SK-N-SH (cell line): ENCODE data around the gene EIF4H. TPM values are rescaled to one million over a fixed set of nuclear protein-coding genes. Genes with fewer than 3 reads are reported as not detected.

Experiments
- CTCF ChIA-PET: fragments of 300-600, 350-600 bp; formaldehyde crosslinking; extraction: SDS; loops from one replicate; lab custom pipeline; 2021; lab: Yijun Ruan, JAX
- POLR2A ChIA-PET: fragments of 350-600 bp; sonication (Branson Sonifier 250); formaldehyde crosslinking; extraction: SDS; loops from one replicate; lab custom pipeline; 2020; ENCODE audit warnings: antibody characterized with exemption, inconsistent platforms; lab: Yijun Ruan, JAX
- DNase-seq: peaks from one replicate; pipeline ENCODE4 v3.0.0; 2012
- H2AFZ ChIP-seq: fragments of 200-600 bp; sonication (generic); 2 replicates; pipeline ENCODE4 v1.8.1; 2016; ENCODE audit warnings: antibody characterized with exemption, mild to moderate bottlenecking, low read depth
- H3F3A ChIP-seq: fragments of 200-600 bp; sonication (generic); replicated peaks from 2 replicates; pipeline ENCODE3; 2016; ENCODE audit warnings: antibody characterized with exemption, mild to moderate bottlenecking; ENCODE audit not compliant: insufficient read depth
- H3K27ac ChIP-seq, 2 experiments: fragments of 200-500 bp in 1 of 2; fragments of 200-600 bp in 1 of 2; sonication (Bioruptor generic) in 1 of 2; sonication (generic), shearing (Covaris generic) in 1 of 2; 2 replicates each; pipeline versions ENCODE4 v1.5.1 to v1.6.1; 2014 to 2016; ENCODE audit warnings: low read depth in 2 of 2, inconsistent platforms in 1 of 2, low read length in 1 of 2, mild to moderate bottlenecking in 1 of 2, mixed read lengths in 1 of 2
- H3K27me3 ChIP-seq: fragments of 200-600 bp; sonication (generic), shearing (Covaris generic); 2 replicates; pipeline ENCODE4 v1.6.1; 2016; ENCODE audit warnings: mixed run types; ENCODE audit not compliant: insufficient read depth
- H3K36me3 ChIP-seq, 2 experiments: fragments of 200-500 bp in 1 of 2; fragments of 200-600 bp in 1 of 2; sonication (Bioruptor generic) in 1 of 2; sonication (generic) in 1 of 2; replicated peaks in 1 of 2; 2 replicates each; pipeline versions ENCODE3 to v1.5.1; 2014 to 2016; ENCODE audit warnings: low read length in 1 of 2, mild to moderate bottlenecking in 1 of 2; ENCODE audit not compliant: insufficient read depth in 2 of 2, control insufficient read depth in 1 of 2
- H3K4me1 ChIP-seq, 2 experiments: fragments of 200-500 bp in 1 of 2; fragments of 200-600 bp in 1 of 2; sonication (Bioruptor generic) in 1 of 2; sonication (generic), shearing (Covaris generic) in 1 of 2; 2 replicates each; pipeline versions ENCODE4 v1.5.1 to v1.6.1; 2014 to 2016; ENCODE audit warnings: low read depth in 1 of 2, low read length in 1 of 2, mixed run types in 1 of 2; ENCODE audit not compliant: insufficient read depth in 2 of 2, control insufficient read depth in 1 of 2
- H3K4me2 ChIP-seq: fragments of 200-600 bp; sonication (generic), shearing (Covaris generic); 2 replicates; pipeline ENCODE4 v1.6.1; 2017; ENCODE audit warnings: mixed run types
- H3K4me3 ChIP-seq, 2 experiments: fragments of 200-500 bp in 1 of 2; fragments of 200-600 bp in 1 of 2; sonication (Bioruptor generic) in 1 of 2; sonication (generic), shearing (Covaris generic) in 1 of 2; 2 replicates each; pipeline versions ENCODE4 v1.5.1 to v1.8.1; 2014 to 2016; ENCODE audit warnings: low read depth in 2 of 2, inconsistent platforms in 1 of 2, low read length in 1 of 2, mild to moderate bottlenecking in 1 of 2, mixed read lengths in 1 of 2, moderate library complexity in 1 of 2
- H3K79me2 ChIP-seq: fragments of 200-600 bp; sonication (generic); 2 replicates; pipeline ENCODE4 v1.8.1; 2017; ENCODE audit warnings: mild to moderate bottlenecking; ENCODE audit not compliant: insufficient read depth
- H3K9ac ChIP-seq: fragments of 200-600 bp; sonication (generic); 2 replicates; pipeline ENCODE4 v1.6.1; 2017; ENCODE audit warnings: mixed run types
- H3K9me2 ChIP-seq: fragments of 200-600 bp; sonication (generic); 2 replicates; pipeline ENCODE4 v1.6.1; 2017; ENCODE audit warnings: mixed run types
- H3K9me3 ChIP-seq: fragments of 200-600 bp; sonication (generic); 2 replicates; pipeline ENCODE4 v1.6.1; 2017; ENCODE audit warnings: mixed run types, mild to moderate bottlenecking, moderate library complexity
- H4K20me1 ChIP-seq: fragments of 200-600 bp; sonication (generic); 2 replicates; pipeline ENCODE4 v1.6.1; 2017; ENCODE audit warnings: mild to moderate bottlenecking, mixed run types; ENCODE audit not compliant: insufficient read depth
- CHD2 ChIP-seq: fragments of 150-350 bp; IDR thresholded peaks from 2 replicates; pipeline ENCODE4 v1.6.1; 2018; ENCODE audit warnings: low read length; ENCODE audit not compliant: partially characterized antibody
- CTCF ChIP-seq: fragments of 200-600 bp; sonication (generic); IDR thresholded peaks from 2 replicates; pipeline ENCODE4 v1.6.1; 2017; ENCODE audit warnings: antibody characterized with exemption, mild to moderate bottlenecking, moderate library complexity
- ELF1 ChIP-seq: IDR thresholded peaks from 2 replicates; pipeline ENCODE4 v1.4.0; 2012
- EP300 ChIP-seq, 2 experiments: IDR thresholded peaks; 2 replicates each; pipeline versions ENCODE4 v1.4.0 to v1.6.1; 2012; ENCODE audit warnings: borderline replicate concordance in 1 of 2, low read depth in 1 of 2, low read length in 1 of 2
- EZH2phosphoT487 ChIP-seq: fragments of 200-600 bp; sonication (generic); IDR thresholded peaks from 2 replicates; pipeline ENCODE4 v1.6.1; 2017; ENCODE audit warnings: low read depth, mixed run types, mild to moderate bottlenecking, antibody characterized with exemption, moderate library complexity, borderline replicate concordance
- FOSL2 ChIP-seq: IDR thresholded peaks from 2 replicates; pipeline ENCODE4 v1.4.0; 2012; ENCODE audit warnings: low read depth, mild to moderate bottlenecking, moderate library complexity, borderline replicate concordance
- FOXJ3 ChIP-seq: sonication (generic); formaldehyde crosslinking; IDR thresholded peaks from 2 replicates; pipeline ENCODE4 v1.5.1; 2020; ENCODE audit warnings: mild to moderate bottlenecking, missing genetic modification reagents
- GABPA ChIP-seq: IDR thresholded peaks from 2 replicates; pipeline ENCODE4 v1.4.0; 2012; ENCODE audit warnings: low read depth, mild to moderate bottlenecking
- IRF3 ChIP-seq: fragments of 150-350 bp; IDR thresholded peaks from 2 replicates; pipeline ENCODE4 v1.6.1; 2016; ENCODE audit warnings: mild to moderate bottlenecking, low read depth, low read length
- MAX ChIP-seq: IDR thresholded peaks from 2 replicates; pipeline ENCODE4 v1.4.0; 2012; ENCODE audit warnings: low read depth
- NRF1 ChIP-seq: IDR thresholded peaks from 2 replicates; pipeline ENCODE4 v1.6.1; 2012; ENCODE audit warnings: low read depth, mild to moderate bottlenecking, low read length
- PBX3 ChIP-seq: IDR thresholded peaks from 2 replicates; pipeline ENCODE4; 2012
- RCOR1 ChIP-seq: fragments of 150-350 bp; IDR thresholded peaks from 2 replicates; pipeline ENCODE4 v1.6.1; 2017; ENCODE audit warnings: antibody characterized with exemption, low read length
- RXRA ChIP-seq: IDR thresholded peaks from 2 replicates; pipeline ENCODE4 v1.4.0; 2012; ENCODE audit warnings: low read depth, mild to moderate bottlenecking, borderline replicate concordance
- SIN3A ChIP-seq: IDR thresholded peaks from 2 replicates; pipeline ENCODE4 v1.6.1; 2012; ENCODE audit warnings: low read depth, mild to moderate bottlenecking, low read length, moderate library complexity, borderline replicate concordance
- TAF1 ChIP-seq: IDR thresholded peaks from 2 replicates; pipeline ENCODE4 v1.6.1; 2012; ENCODE audit warnings: low read depth, mild to moderate bottlenecking, low read length, moderate library complexity, borderline replicate concordance
- TCF12 ChIP-seq: IDR thresholded peaks from 2 replicates; pipeline ENCODE4 v1.4.0; 2012
- USF1 ChIP-seq: IDR thresholded peaks from 2 replicates; pipeline ENCODE4 v1.4.0; 2012; ENCODE audit warnings: low read depth, borderline replicate concordance
- WGBS: methylation state at CpG from one replicate; pipeline ENCODE4 v1.1.6; 2017; ENCODE audit warnings: low lambda C conversion rate; 5-methylcytosine and 5-hydroxymethylcytosine counted together
- polyA plus RNA-seq, 3 experiments: library from polyadenylated mRNA; depleted of rRNA; stranded (reverse); fragments of >200 nt; gene quantifications; 2 replicates each; pipeline ENCODE4 v1.2.3, GENCODE V29; 2012

Gene EIF4H
- polyA plus RNA-seq, 1 of the 3 experiments (the other 2 are of a cell fraction), result 468 TPM

- no peak overlapping the region for H3K4me2 ChIP-seq
- no peaks in the 10 kb centered on the region for H3K27me3 ChIP-seq
- peaks cover 13 to 22% of the 10 kb centered on the region in 2 experiments; a peak in 2 of 4 replicates for H3K4me1 ChIP-seq
- POLR2A ChIA-PET, result interaction anchor here (3.0 kb wide), 1 partner anchor 8 kb away, joined by 16 read pairs; the partner anchor contains the start of gene EIF4H
- no peak overlapping the region for H2AFZ ChIP-seq
- peaks cover 100% of the 10 kb centered on the region for H4K20me1 ChIP-seq
- H3F3A ChIP-seq, result peaks cover 7% of the 10 kb centered on the region
- H3K9ac ChIP-seq, result no peak overlapping the region
- no peaks in the 10 kb centered on the region for H3K9me3 ChIP-seq
- no peak for DNase-seq
- 93% methylated on average over 6 of the region's 6 CpGs for WGBS
- H3K79me2 ChIP-seq, result peaks cover 100% of the 10 kb centered on the region
- H3K9me2 ChIP-seq, result no peaks in the 10 kb centered on the region
- peaks cover 21 to 37% of the 10 kb centered on the region in 2 experiments for H3K36me3 ChIP-seq
- TF ChIP-seq FOSL2 (no peak), IRF3 (no peak), TCF12 (no peak), USF1 (no peak), CTCF (no peak), EZH2phosphoT487 (no peak), EP300 (IDR thresholded peaks at IDR 0.05; ENCODE audit: borderline replicate concordance in 1 of 2, low read depth in 1 of 2, low read length in 1 of 2) (no peak), ELF1 (no peak)
- H3K27ac ChIP-seq, result peak overlapping the region in 1 of 2 experiments; percentile 2; a peak in 2 of 4 replicates
- no peak overlapping the region for H3K4me3 ChIP-seq
- CTCF ChIA-PET, result interaction anchor here (0.8 to 6.8 kb wide), 11 partner anchors 7 to 317 kb away, joined by 3 to 50 read pairs (median 8); no protein-coding TSS in a partner anchor
These were observed 8.4 kb downstream of the EIF4H start for GRCh38 chr7:74182453-74183090.

GRCh38 chr7:74183142-74183541 lies 9.0 kb downstream of the EIF4H start:
- Histone ChIP-seq H3K4me1 (peaks cover 16 to 26% of the 10 kb centered on the region in 2 experiments; a peak in 3 of 4 replicates), H3K79me2 (peaks cover 100% of the 10 kb centered on the region), H3K27me3 (no peaks in the 10 kb centered on the region), H4K20me1 (peaks cover 100% of the 10 kb centered on the region), H2AFZ (no peak overlapping the region), H3K9me2 (no peaks in the 10 kb centered on the region), H3K9ac (no peak overlapping the region), H3K4me3 (no peak overlapping the region), H3K4me2 (no peak overlapping the region), H3K9me3 (no peaks in the 10 kb centered on the region), H3F3A (peaks cover 9% of the 10 kb centered on the region), H3K36me3 (peaks cover 23 to 37% of the 10 kb centered on the region in 2 experiments), H3K27ac (no peak overlapping the region; a peak in 2 of 4 replicates)
- ChIA-PET POLR2A (interaction anchor here (0.6 to 3.0 kb wide), 3 partner anchors 8 to 417 kb away, joined by 3 to 16 read pairs (median 4); partner anchors contain the start of gene EIF4H), CTCF (interaction anchor here (0.9 to 6.8 kb wide), 16 partner anchors 8 to 328 kb away, joined by 3 to 50 read pairs (median 6); partner anchors contain the start of gene LIMK1)
- DNase-seq, result no peak
- 96% methylated on average over 3 of the region's 3 CpGs for WGBS
- no peak for TF ChIP-seq TAF1
- no peak for TF ChIP-seq GABPA
- TF ChIP-seq IRF3, result no peak
- TF ChIP-seq PBX3, result no peak
- no peak for TF ChIP-seq EZH2phosphoT487
- no peak for TF ChIP-seq MAX
- TF ChIP-seq RCOR1, result no peak
- no peak for TF ChIP-seq CHD2
- no peak for TF ChIP-seq FOXJ3
- TF ChIP-seq RXRA, result no peak
- TF ChIP-seq SIN3A, result no peak
- no peak for TF ChIP-seq NRF1
